Measurements from ENCODE around the gene MRPS22.
A peak's percentile ranks its signal among the peaks of the same experiment; 100 is the strongest.
"Not testable (repeated sequence)": the region's sequence is repeated elsewhere in the genome, so short reads cannot be mapped to it uniquely, and the experiment has no call there.

MRPS22 gene

GRCh38 chr3:139339219-139339906, 4.5 kb upstream of the MRPS22 start:
- no peak for DNase-seq (ENCODE audit: low spot score)

- no peak for DNase-seq (ENCODE audit: low spot score)
Observed at GRCh38 chr3:139340784-139341183, 3.0 kb upstream of the MRPS22 start.

- no peak for DNase-seq (ENCODE audit: low spot score)
Observed at GRCh38 chr3:139342054-139342453, 1.8 kb upstream of the MRPS22 start.

- DNase-seq (ENCODE audit: low spot score), result no peak
Observed at GRCh38 chr3:139346771-139347170, 3.0 kb downstream of the MRPS22 start.

- DNase-seq (ENCODE audit: low spot score), result peak; percentile 64
Observed at GRCh38 chr3:139353920-139354556, 10.2 kb downstream of the MRPS22 start.

- no peak for DNase-seq (ENCODE audit: low spot score)
Observed at GRCh38 chr3:139354661-139355060, 10.8 kb downstream of the MRPS22 start.

GRCh38 chr3:139355476-139355875, 11.7 kb downstream of the MRPS22 start:
- no peak for DNase-seq (ENCODE audit: low spot score)

- no peak for DNase-seq (ENCODE audit: low spot score)
Observed at GRCh38 chr3:139355891-139356290, 12.1 kb downstream of the MRPS22 start.

GRCh38 chr3:139357899-139358298, 14.1 kb downstream of the MRPS22 start:
- no peak for DNase-seq (ENCODE audit: low spot score)

GRCh38 chr3:139358841-139359562, 15.2 kb downstream of the MRPS22 start:
- peak; percentile 51 for DNase-seq (ENCODE audit: low spot score)

- DNase-seq (ENCODE audit: low spot score), result no peak
Observed at GRCh38 chr3:139361276-139361675, 17.5 kb downstream of the MRPS22 start.

GRCh38 chr3:139364549-139364948, 20.7 kb downstream of the MRPS22 start:
- no peak for DNase-seq (ENCODE audit: low spot score)

GRCh38 chr3:139374099-139374498, 30.3 kb downstream of the MRPS22 start:
- no peak for DNase-seq (ENCODE audit: low spot score)

GRCh38 chr3:139377378-139377777, 33.6 kb downstream of the MRPS22 start:
- no peak for DNase-seq (ENCODE audit: low spot score)

GRCh38 chr3:139378587-139379241, 34.9 kb downstream of the MRPS22 start:
- no peak for DNase-seq (ENCODE audit: low spot score)

GRCh38 chr3:139380575-139380974, 36.8 kb downstream of the MRPS22 start:
- no peak for DNase-seq (ENCODE audit: low spot score)

GRCh38 chr3:139382291-139382690, 38.5 kb downstream of the MRPS22 start:
- DNase-seq (ENCODE audit: low spot score), result not testable (repeated sequence)

GRCh38 chr3:139388077-139388476, 44.3 kb downstream of the MRPS22 start:
- DNase-seq (ENCODE audit: low spot score), result no peak

- no peak for DNase-seq (ENCODE audit: low spot score)
Observed at GRCh38 chr3:139388821-139389551, 45.2 kb downstream of the MRPS22 start.

GRCh38 chr3:139389552-139390368, 45.9 kb downstream of the MRPS22 start, which contains the start of gene COPB2:
Gene COPB2 (minus strand): TSS chr3:139389647. CDS start chr3:139389550, 97 bp downstream.
- DNase-seq (ENCODE audit: low spot score), result peak; percentile 99

- DNase-seq (ENCODE audit: low spot score), result no peak
Observed at GRCh38 chr3:139394116-139394515, 50.3 kb downstream of the MRPS22 start.

All from kidney tubule cell (primary cell).